Osteoblast (primary cell): ENCODE data around the gene RAPGEF1. TPM values are rescaled to one million over a fixed set of nuclear protein-coding genes. Genes with fewer than 3 reads are reported as not detected.

Experiments
- DNase-seq: peaks from one replicate; pipeline ENCODE4 v3.0.0; 2011; ENCODE audit warnings: low spot score, mixed read lengths; ENCODE audit not compliant: insufficient read length; ENCODE audit errors: missing footprints
- H2AFZ ChIP-seq: 2 replicates; pipeline ENCODE4 v1.6.0; 2011; ENCODE audit warnings: mild to moderate bottlenecking, low read length
- H3K27ac ChIP-seq: 2 replicates; pipeline ENCODE4 v1.5.1; 2011; ENCODE audit warnings: mild to moderate bottlenecking, low read depth, low read length, moderate library complexity
- H3K27me3 ChIP-seq: 2 replicates; pipeline ENCODE4 v1.6.0; 2012; ENCODE audit warnings: mild to moderate bottlenecking, control low read depth, inconsistent platforms, low read length, moderate library complexity; ENCODE audit not compliant: insufficient read depth
- H3K36me3 ChIP-seq: 2 replicates; pipeline ENCODE4 v1.5.1; 2011; ENCODE audit warnings: mild to moderate bottlenecking, low read length, control low read depth, moderate library complexity; ENCODE audit not compliant: insufficient read depth
- H3K4me1 ChIP-seq: 2 replicates; pipeline ENCODE4 v1.5.1; 2011; ENCODE audit warnings: mild to moderate bottlenecking, low read length, control low read depth, moderate library complexity; ENCODE audit not compliant: insufficient read depth
- H3K4me2 ChIP-seq: 2 replicates; pipeline ENCODE4 v1.6.0; 2011; ENCODE audit warnings: mild to moderate bottlenecking, low read length; ENCODE audit not compliant: insufficient read depth
- H3K4me3 ChIP-seq: fragments of 200-600 bp; sonication (generic); 3 replicates; pipeline ENCODE4 v1.5.1; 2012; ENCODE audit warnings: mild to moderate bottlenecking, low read length, inconsistent platforms; ENCODE audit not compliant: insufficient read depth
- H3K79me2 ChIP-seq: 2 replicates; pipeline ENCODE4 v1.6.0; 2012; ENCODE audit warnings: mild to moderate bottlenecking, low read length, control low read depth, inconsistent platforms; ENCODE audit not compliant: insufficient read depth
- H3K9me3 ChIP-seq: 2 replicates; pipeline ENCODE4 v1.5.1; 2011; ENCODE audit warnings: low read depth, low read length, control low read depth
- H4K20me1 ChIP-seq: 2 replicates; pipeline ENCODE4 v1.6.0; 2012; ENCODE audit warnings: mild to moderate bottlenecking, low read length, control low read depth; ENCODE audit not compliant: insufficient read depth
- CTCF ChIP-seq: IDR thresholded peaks from 2 replicates; pipeline ENCODE4 v1.5.1; 2011; ENCODE audit warnings: mild to moderate bottlenecking, low read depth, low read length, moderate library complexity; ENCODE audit errors: extremely low read depth
- total RNA-seq: library from RNA; depleted of rRNA; stranded (reverse); fragments of >200 nt; gene quantifications from 2 replicates; pipeline ENCODE4 v1.2.3, GENCODE V29; 2012

Gene RAPGEF1
- total RNA-seq, 1 donor: 34.7 TPM

- Histone ChIP-seq H4K20me1 (peaks cover 10% of the 10 kb centered on the region), H3K4me1 (peaks cover 46% of the 10 kb centered on the region), H3K27ac (peak overlapping the region; percentile 85), H3K36me3 (no peaks in the 10 kb centered on the region), H3K79me2 (peaks cover 66% of the 10 kb centered on the region), H3K9me3 (no peaks in the 10 kb centered on the region), H3K4me2 (peak overlapping the region; percentile 76), H3K27me3 (no peaks in the 10 kb centered on the region), H3K4me3 (no peak overlapping the region), H2AFZ (no peak overlapping the region)
- TF ChIP-seq CTCF: no peak
- DNase-seq: peak; percentile 42
Observed at GRCh38 chr9:131676431-131676972, 63.4 kb downstream of the RAPGEF1 start.

- TF ChIP-seq CTCF: no peak
- no peaks in the 10 kb centered on the region for H3K9me3 ChIP-seq
- no peak for DNase-seq
- peaks cover 72% of the 10 kb centered on the region for H3K79me2 ChIP-seq
- peaks cover 46% of the 10 kb centered on the region for H3K4me1 ChIP-seq
- no peaks in the 10 kb centered on the region for H3K27me3 ChIP-seq
- H3K4me3 ChIP-seq: no peak overlapping the region
- no peak overlapping the region for H2AFZ ChIP-seq
- peaks cover 15% of the 10 kb centered on the region for H4K20me1 ChIP-seq
- no peak overlapping the region for H3K27ac ChIP-seq
- no peaks in the 10 kb centered on the region for H3K36me3 ChIP-seq
- H3K4me2 ChIP-seq: no peak overlapping the region
Observed at GRCh38 chr9:131675437-131676022, 64.3 kb downstream of the RAPGEF1 start.

- no peaks in the 10 kb centered on the region for H3K36me3 ChIP-seq
- DNase-seq: no peak
- no peak overlapping the region for H3K27ac ChIP-seq
- peaks cover 43% of the 10 kb centered on the region for H3K4me1 ChIP-seq
- H4K20me1 ChIP-seq: peaks cover 21% of the 10 kb centered on the region
- H3K27me3 ChIP-seq: no peaks in the 10 kb centered on the region
- H3K9me3 ChIP-seq: no peaks in the 10 kb centered on the region
- no peak for TF ChIP-seq CTCF
- H3K4me2 ChIP-seq: no peak overlapping the region
- peaks cover 73% of the 10 kb centered on the region for H3K79me2 ChIP-seq
- no peak overlapping the region for H2AFZ ChIP-seq
- no peak overlapping the region for H3K4me3 ChIP-seq
Observed at GRCh38 chr9:131674425-131675421, 65.2 kb downstream of the RAPGEF1 start.

GRCh38 chr9:131673531-131673930, 66.3 kb downstream of the RAPGEF1 start:
- Histone ChIP-seq H3K36me3 (no peaks in the 10 kb centered on the region), H4K20me1 (peaks cover 24% of the 10 kb centered on the region), H3K27ac (no peak overlapping the region), H3K27me3 (no peaks in the 10 kb centered on the region), H2AFZ (no peak overlapping the region), H3K4me3 (no peak overlapping the region), H3K9me3 (no peaks in the 10 kb centered on the region), H3K4me2 (no peak overlapping the region), H3K4me1 (peaks cover 41% of the 10 kb centered on the region), H3K79me2 (peaks cover 78% of the 10 kb centered on the region)
- DNase-seq: no peak
- TF ChIP-seq CTCF: no peak
